Measurements from ENCODE around the gene COG4. TPM values are rescaled to one million over a fixed set of nuclear protein-coding genes. Genes with fewer than 3 reads are reported as not detected.

The COG4 gene
- total RNA-seq, 2 donors from 2014 or later: 54.8 to 84.7 TPM

DNA sequence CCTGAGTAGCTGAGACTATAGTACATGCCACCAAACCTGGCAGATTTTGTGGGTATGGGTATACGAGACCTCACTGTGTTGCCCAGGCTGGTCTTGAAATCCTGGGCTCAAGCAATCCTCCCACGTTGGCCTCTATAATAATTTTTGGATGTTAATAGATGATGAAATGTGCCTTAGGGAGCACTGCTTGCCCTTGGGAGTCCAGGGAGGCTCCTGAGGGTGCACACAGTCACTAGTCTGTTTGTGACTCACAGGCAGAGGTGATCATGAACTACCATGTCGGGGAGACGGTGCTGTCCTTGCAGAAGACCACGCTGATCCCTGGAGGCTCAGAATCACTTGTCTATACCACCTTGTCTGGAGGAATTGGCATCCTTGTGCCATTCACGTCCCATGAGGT is 46.4 kb upstream of the COG4 start:
- Histone ChIP-seq H3K27me3 (no peaks in the 10 kb centered on the region), H3K36me3 (peaks cover 51% of the 10 kb centered on the region), H3K4me3 (no peak overlapping the region), H3K27ac (no peak overlapping the region), H3K9ac (ENCODE audit: low read depth in 2 of 2, low read length in 2 of 2) (no peak overlapping the region), H3K9me3 (no peaks in the 10 kb centered on the region), H3K4me1 (no peaks in the 10 kb centered on the region)
- intact Hi-C loops (cut with DNase I): no loop called here
- TF ChIP-seq CTCF (IDR thresholded peaks at IDR 0.05): no peak
- DNase-seq: no peak

- Histone ChIP-seq H3K9ac (ENCODE audit: low read depth in 2 of 2, low read length in 2 of 2) (no peak overlapping the region), H3K4me3 (no peak overlapping the region), H3K27me3 (no peaks in the 10 kb centered on the region), H3K4me1 (no peaks in the 10 kb centered on the region), H3K36me3 (peaks cover 51% of the 10 kb centered on the region), H3K27ac (no peak overlapping the region), H3K9me3 (no peaks in the 10 kb centered on the region)
- no peak for DNase-seq
- no peak for TF ChIP-seq CTCF (IDR thresholded peaks at IDR 0.05)
- intact Hi-C loops (cut with DNase I): no loop called here
These were observed 45.4 kb upstream of the COG4 start for GRCh38 chr16:70568601-70569237.

DNA sequence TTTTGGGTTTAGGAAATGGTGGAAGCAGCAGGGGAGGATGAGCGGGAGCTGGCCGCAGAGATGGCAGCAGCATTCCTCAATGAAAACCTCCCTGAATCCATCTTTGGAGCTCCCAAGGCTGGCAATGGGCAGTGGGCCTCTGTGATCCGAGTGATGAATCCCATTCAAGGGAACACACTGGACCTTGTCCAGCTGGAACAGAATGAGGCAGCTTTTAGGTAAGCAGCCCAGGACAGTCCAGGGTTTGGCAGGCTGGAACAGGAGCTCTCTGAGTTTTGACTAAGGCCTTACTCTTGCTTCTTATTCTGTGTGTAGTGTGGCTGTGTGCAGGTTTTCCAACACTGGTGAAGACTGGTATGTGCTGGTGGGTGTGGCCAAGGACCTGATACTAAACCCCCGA is 41.7 kb upstream of the COG4 start:
- no peaks in the 10 kb centered on the region for H3K27me3 ChIP-seq
- no peak for DNase-seq
- H3K9me3 ChIP-seq: no peaks in the 10 kb centered on the region
- H3K4me1 ChIP-seq: no peaks in the 10 kb centered on the region
- peaks cover 40% of the 10 kb centered on the region for H3K36me3 ChIP-seq
- intact Hi-C loops (cut with DNase I): no loop called here
- no peak overlapping the region for H3K27ac ChIP-seq
- no peak overlapping the region for H3K4me3 ChIP-seq
- TF ChIP-seq CTCF (IDR thresholded peaks at IDR 0.05): no peak
- H3K9ac ChIP-seq (ENCODE audit: low read depth in 2 of 2, low read length in 2 of 2): no peak overlapping the region

GRCh38 chr16:70563636-70564035 is 40.3 kb upstream of the COG4 start:
- no peak overlapping the region for H3K27ac ChIP-seq

GRCh38 chr16:70561623-70562022 is 38.3 kb upstream of the COG4 start:
- Histone ChIP-seq H3K27me3 (no peaks in the 10 kb centered on the region), H3K36me3 (peaks cover 34% of the 10 kb centered on the region), H3K9ac (ENCODE audit: low read depth in 2 of 2, low read length in 2 of 2) (no peak overlapping the region), H3K27ac (no peak overlapping the region), H3K9me3 (no peaks in the 10 kb centered on the region), H3K4me3 (no peak overlapping the region), H3K4me1 (no peaks in the 10 kb centered on the region)
- no peak for DNase-seq
- no peak for TF ChIP-seq CTCF (IDR thresholded peaks at IDR 0.05)
- intact Hi-C loops (cut with DNase I): no loop called here

More at GRCh38 chr16:70563636-70564035, 40.3 kb upstream of the COG4 start:
- Histone ChIP-seq H3K27me3 (no peaks in the 10 kb centered on the region), H3K9ac (ENCODE audit: low read depth in 2 of 2, low read length in 2 of 2) (no peak overlapping the region), H3K4me1 (no peaks in the 10 kb centered on the region), H3K4me3 (no peak overlapping the region), H3K36me3 (peaks cover 36% of the 10 kb centered on the region), H3K9me3 (no peaks in the 10 kb centered on the region)
- TF ChIP-seq CTCF (IDR thresholded peaks at IDR 0.05): no peak
- intact Hi-C loops (cut with DNase I): no loop called here
- no peak for DNase-seq

Measured in colonic mucosa (tissue), 4 donors.